GM18499 (cell line): Measurements from ENCODE around the gene SAMHD1.
"Not testable (repeated sequence)": the region's sequence is repeated elsewhere in the genome, so short reads cannot be mapped to it uniquely, and the experiment has no call there.

ENCODE experiments used
- ATAC-seq: cut with Tn5 transposase; IDR thresholded peaks from one replicate; pipeline ENCODE4 v1.9.1; 2021; ENCODE audit warnings: moderate number of reproducible peaks; ENCODE audit not compliant: insufficient read depth, unreplicated experiment

Gene SAMHD1

DNA sequence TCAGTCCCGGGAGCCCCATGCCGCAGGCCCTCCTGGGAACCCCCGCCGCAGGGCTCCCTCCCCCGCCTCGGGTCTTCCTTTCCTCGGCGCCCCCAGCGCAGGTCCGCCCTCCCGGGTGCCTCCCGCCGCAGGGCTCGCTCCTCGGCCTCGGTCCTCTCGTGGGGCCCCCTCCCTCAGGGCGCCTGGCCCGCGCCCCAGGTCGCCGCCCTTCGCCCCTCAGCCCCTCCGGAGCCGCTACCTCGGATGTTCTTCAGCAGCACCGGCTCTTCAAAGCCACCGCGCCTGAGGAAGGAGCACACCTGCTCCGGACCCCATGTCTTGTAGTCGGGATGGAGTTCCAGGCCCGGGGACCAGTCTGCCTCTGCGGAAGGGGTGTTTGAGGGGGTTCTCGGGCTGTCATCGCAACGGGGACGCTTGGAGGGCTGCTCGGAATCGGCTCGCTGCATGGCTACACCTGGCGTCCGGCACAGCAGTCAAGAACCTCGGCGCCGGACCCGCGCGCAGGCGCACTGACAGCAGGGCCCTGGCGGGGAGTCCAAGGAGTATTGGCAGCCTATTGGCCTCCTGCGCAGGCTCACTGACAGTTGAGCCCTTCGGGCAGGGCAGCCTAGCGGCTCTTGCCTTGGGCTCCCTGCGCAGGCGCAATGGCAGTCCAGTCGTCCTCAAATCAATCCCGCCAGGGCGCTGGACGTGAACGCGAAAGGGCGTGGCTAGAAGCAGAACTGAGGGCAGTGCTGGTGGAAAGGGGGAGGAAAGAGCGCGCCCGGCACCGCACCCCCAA, at the start of gene SAMHD1:
SAMHD1 (minus strand) TSS at position 511 of the 781 bp plus-strand sequence; CDS start at position 446, 65 bp downstream.
- peak; percentile 62 for ATAC-seq

DNA sequence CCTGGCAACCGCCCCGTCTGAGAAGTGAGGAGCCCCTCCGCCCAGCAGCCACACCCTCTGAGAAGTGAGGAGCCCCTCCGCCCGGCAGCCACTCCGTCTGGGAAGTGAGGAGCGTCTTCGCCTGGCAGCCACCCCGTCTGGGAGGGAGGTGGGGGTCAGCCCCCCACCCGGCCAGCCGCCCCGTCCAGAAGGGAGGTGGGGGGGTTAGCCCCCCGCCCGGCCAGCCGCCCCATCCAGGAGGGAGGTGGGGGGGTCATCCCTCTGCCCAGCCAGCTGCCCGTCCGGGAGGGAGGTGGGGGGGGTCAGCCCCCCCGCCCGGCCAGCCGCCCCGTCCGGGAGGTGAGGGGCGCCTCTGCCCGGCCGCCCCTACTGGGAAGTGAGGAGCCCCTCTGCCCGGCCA, 48.7 kb upstream of the SAMHD1 start:
- not testable (repeated sequence) for ATAC-seq

DNA sequence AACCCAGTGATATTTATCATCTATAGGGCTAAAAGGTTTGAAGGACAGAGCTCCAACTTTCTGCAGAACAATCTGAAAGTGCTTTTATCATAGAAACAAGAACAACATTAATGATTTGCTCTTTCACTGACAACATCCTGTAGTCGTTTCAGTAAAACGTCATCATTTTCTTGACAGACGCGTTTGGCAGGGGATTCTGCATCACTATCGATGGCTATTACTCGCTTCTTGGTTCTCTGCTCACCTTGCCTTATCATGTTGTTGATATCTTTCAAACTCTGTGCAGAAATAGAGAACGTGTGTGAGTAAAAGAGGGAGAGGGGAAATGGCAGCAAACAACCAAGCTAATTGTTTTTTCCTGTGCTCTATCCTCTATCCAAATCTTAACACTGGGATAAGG, 47.1 kb upstream of the SAMHD1 start:
- ATAC-seq = no peak

DNA sequence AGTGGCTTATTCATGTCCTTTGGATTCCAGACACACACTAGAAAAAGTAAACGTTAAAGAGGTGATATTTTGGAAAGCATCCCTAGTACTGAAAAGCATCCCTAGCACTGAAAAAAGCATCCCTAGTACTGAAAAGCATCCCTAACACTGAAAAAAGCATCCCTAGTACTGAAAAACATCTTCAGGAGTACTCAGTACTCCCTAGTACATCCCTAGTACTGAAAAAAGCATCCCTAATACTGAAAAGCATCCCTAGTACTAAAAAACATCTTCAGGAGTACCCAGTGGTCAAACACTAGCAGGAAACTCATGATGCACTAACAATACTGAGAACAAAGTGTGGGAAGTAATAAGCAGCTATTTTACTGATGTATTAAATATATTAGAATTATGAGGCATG, 45.6 kb upstream of the SAMHD1 start:
- no peak for ATAC-seq

DNA sequence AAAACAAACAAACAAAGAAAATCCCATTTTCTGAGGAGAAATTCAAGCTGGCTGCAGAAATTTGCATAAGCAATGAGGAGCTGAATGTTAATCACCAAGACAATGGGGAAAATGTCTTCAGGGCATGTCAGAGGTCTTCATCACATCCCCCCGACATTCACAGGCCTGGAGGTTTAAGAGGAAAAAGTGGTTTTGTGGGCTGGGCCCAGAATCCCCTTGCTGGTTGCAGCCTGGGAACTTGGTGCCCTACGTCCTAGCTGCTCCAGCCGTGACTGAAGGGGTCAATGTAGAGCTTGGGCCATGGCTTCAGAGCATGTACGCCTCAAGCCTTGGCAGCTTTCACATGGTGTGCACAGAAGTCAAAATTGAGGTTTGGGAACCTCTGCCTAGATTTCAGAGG, 42.7 kb upstream of the SAMHD1 start:
- ATAC-seq = not testable (repeated sequence)

DNA sequence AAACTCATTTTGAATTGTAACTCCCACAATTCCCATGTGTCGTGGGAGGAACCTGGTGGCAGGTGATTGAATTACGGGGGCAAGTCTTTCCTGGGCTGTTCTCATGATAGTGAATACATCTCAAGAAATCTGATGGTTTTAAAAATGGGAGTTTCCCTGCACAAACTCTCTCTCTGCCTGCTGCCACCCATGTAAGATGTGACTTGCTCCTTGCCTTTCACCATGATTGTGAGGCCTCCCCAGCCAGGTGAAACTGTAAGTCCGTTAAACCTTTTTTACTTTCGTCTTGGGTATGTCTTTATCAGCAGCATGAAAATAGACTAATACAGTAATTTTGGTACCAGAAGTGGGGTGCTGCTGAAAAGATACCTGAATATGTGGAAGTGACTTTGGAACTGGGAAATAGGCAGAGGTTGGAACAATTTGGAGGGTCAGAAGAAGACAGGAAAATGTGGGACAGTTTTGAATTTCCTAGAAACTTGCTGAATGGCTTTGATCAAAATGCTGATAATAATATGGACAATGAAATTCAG, 41.4 kb upstream of the SAMHD1 start:
- no peak for ATAC-seq

DNA sequence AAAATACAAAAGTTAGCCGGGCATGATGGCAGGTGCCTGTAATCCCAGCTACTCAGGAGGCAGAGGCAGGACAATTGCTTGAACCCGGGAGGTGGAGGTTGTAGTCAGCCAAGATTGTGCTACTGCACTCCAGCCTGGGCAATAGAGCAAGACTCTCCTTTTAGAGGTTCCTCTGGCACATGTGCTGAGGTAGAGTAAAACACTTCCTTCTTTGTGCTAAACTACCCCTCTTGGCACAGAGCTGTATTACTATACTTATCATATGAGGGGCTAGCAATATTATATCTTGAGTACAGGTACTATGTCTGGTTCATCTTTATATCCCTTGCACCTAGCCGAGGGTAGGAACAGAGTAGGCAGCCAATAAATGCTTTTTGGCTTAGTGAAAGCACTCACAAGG, 40.2 kb upstream of the SAMHD1 start:
- ATAC-seq = no peak

DNA sequence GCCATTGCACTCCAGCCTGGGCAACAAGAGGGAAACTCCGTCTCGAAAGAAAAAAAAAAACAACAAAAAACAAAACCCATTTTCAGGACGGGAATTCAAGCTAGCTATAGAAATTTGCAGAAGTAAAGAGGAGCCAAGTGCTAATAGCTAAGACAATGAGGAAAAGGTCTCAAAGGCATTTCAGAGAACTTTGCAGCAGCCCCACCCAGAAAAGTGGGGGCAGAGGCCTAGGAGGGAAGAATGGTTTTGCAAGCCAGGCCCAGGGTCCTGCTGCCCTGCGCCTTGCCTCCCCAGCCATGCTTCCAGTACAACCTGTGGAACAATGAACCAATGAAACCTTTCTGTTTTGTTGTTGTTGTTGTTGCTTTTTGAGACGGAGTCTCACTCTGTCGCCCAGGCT, 38.3 kb upstream of the SAMHD1 start:
- ATAC-seq = no peak

DNA sequence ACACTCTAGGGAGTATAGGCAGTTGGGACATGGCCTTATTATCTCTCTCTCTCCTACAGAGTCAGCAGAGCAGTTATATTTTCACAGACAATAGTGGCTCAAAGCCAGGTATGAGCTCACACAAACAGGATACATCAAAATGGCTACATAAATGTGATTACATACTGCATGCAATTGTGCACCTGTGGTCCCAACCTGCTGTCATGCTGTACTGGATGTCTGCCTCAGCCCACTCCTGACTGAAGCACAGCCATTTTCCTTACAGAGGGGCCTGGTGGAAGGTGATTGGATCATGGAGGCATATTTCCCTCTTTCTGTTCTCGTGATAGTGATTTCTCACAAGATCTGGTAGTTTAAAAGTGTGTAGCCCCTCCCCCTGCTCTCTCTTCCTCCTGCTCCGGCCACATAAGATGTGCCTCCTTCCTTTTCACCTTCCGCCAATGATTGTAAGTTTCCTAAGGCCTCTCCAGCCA, 37.0 kb upstream of the SAMHD1 start:
- no peak for ATAC-seq

DNA sequence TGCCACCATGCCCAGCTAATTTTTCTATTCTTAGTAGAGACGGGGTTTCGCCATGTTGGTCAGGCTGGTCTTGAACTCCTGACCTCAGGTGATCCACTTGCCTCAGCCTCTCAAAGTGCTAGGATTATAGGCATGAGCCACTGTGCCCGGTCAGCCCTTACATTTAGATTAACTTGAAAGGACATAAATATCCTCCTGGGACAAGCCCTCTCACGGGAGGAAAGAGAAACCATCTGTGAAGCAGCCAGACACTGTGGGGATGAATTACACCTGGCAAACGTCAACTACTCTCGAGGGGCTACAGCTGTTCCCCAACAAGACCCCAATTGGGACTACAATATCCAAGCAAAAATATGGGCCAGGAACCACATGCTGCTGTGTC, 32.7 kb upstream of the SAMHD1 start:
- no peak for ATAC-seq

DNA sequence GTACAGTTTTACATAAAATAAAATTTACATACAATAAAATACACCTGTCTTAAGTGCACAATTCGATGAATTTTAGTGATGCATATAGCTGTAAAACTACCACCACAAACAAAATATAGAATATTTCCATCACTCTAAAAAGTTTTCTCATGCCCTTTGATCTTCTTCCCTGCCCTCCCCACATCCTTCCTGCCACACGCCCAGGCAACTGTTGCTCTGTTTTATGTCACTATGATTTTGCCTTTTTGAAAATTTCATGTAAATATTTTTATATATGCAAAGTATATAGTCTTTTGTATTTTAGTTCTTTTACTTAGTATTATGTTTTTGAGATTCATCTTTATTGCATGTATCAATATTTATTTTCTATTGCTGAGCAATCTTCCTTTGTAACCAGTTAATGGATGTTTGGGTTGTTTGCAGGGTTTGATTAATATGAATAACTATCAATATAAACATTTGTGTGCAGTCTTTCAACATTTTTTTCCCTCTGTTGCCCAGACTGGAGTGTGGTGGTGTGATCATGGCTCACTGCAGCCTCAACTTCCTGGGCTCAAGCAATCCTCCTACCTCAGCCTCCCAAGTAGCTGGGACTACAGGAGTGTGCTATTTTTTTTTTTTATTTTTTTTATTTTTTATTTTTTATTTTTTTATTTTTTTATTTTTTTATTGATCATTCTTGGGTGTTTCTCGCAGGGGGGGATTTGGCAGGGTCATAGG, 23.8 kb upstream of the SAMHD1 start:
- ATAC-seq = no peak

DNA sequence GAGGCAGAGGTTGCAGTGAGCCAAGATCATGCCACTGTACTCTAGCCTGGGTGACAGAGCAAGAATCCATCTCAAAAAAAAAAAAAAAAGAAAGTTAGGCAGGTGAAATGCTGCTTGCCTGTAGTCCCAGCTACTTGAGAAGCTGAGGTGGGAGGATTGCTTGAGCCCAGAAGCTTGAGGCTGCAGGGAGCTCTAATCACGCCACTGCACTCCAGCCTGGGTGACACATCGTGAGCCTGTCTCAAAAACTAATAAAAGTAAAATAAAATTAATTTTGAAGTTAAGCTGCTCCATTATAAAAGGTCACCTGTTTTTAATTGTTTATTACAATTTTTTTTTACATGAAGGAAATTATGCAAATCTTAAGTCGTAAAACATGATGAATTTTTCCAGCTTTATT, 23.2 kb upstream of the SAMHD1 start:
- no peak for ATAC-seq

DNA sequence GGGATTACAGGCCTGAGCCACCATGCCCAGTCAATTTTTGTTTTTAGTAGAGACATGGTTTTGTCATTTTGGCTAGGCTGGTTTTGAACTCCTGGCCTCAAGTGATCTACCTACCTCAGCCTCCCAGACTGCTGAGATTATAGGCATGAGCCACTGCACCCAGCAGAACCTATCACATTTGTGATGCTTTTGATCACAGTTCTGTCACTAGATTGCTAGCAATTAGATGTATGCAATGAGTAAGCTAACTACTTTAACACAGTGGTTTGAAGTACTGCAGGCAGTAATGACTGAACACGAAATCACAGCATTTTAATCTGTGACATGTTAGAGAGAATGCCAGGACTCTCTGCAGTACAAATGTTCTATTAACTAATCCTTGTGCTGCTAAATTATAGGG, 19.6 kb upstream of the SAMHD1 start:
- ATAC-seq = no peak

DNA sequence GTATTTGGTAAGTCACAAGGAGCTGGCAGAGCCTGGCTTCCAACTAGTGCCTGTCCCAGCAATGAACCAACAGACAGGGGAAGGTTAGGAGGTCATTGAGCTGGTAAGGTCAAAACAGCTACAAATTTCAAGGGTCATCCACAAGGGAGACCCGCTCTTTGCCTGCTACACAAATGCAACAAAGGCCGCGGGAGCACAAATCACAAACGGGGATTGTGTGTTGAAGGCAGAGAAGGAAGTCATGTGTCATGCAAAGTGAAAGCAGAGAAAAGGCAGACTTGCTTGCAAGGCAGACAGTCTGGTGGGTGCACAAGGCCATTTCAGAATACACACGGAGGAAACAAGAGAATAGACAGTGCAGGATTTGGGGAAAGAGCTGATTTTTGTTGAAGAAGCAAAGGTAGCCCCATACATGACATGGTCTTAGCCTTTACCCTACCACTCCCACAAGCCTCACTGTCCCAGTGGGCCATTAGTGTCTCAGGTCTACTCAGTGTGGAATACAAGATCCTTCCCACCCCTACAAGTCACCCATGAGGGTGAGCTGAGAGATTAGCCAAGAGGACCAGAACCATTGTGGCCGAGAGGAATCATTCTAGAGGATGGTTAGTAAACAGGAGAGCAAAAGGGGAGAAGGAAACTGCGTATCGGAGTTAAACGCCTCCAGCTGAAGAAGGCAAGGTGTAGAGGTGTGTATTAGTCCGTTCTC, 18.1 kb upstream of the SAMHD1 start:
- ATAC-seq = no peak

DNA sequence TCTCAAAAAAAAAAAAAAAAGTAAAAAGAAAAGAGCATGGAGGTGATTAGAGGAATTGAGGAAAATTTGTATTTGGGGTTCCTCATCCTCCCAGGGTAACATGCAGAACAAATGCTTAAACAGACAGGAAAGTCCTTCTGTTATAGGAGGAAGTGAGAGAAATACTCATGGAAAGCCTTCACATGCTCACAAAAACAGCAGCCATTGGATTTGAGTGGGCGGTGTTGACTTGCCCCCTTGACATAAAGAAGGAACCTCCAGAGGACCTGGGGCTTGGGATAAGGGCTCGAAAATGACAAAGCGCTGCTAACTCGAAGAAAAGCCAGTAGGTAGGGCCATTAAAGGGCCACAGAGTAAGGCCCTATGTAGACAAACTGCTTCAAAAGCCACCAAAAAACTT, 17.5 kb upstream of the SAMHD1 start:
- ATAC-seq = no peak

DNA sequence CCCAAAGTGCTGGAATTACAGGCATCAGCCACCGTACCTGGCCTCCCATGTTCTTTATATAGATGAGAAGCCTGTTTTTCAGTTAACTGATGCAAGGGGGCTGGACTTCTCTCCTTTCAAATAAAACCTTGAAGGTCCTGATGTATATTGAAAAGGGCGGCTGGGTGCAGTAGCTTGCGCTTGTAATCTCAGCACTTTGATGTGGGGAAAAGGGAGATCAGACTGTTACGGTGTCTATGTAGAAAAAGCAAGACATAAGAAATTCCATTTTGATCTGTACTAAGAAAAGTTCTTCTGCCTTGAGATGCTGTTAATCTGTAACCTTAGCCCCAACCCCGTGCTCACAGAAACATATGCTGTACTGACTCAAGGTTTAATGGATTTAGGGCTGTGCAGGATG, 16.1 kb upstream of the SAMHD1 start:
- no peak for ATAC-seq

DNA sequence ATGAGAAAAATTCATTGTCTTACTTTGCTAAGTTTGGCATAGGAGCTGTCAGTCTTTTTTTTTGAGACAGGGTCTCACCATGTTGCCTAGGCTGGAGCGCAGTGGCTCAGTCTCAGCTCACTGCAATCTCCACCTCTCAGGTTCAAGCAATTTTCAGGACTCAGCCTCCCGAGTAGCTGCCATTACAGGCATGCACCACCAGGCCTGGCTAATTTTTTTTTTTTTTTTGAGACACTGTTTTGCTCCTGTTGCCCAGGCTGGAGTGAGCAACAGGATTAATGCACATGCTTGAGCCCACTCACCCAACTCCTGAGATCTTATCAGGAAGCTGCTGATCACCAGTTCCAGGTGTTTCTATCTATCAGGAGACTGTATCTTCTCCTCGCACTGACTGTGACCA, 15.5 kb upstream of the SAMHD1 start:
- ATAC-seq = not testable (repeated sequence)

DNA sequence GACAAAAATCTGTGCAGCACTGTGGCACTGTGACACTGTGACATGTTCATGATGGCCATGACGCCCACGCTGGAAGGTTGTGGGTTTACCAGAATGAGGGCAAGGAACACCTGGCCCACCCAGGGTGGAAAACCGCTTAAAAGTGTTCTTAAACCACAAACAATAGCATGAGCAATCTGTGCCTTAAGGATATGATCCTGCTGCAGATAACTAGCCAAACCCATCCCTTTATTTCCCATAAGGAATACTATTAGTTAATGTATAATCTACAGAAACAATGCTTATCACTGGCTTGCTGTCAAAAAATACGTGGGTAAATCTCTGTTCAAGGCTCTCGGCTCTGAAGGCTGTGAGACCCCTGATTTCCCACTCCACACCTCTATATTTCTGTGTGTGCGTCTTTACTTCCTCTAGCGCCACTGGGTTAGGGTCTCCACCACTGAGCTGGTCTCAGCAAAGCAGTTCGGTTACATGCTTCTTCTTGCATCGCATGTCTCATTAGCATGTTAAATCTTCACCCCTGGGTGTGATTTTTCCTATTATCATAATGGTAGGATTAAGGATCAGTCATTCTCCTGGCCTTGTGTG, 10.9 kb upstream of the SAMHD1 start:
- not testable (repeated sequence) for ATAC-seq

DNA sequence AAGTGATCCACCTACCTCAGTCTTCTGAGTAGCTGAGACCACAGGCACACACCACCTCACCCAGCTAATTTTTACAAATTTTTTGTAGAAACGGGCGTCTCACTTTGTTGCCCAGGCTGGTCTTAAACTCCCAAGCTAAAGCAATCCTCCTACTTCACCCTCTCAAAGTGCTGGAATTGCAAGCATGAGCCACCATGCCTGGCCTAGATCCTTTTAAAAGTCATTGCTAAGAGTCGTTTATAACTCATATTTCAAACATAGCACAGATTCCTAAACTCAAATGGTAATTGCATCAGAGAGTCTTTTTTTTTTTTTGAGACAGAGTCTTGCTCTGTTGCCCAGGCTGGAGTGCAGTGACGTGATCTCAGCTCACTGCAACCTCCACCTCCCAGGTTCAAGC, 7.7 kb upstream of the SAMHD1 start:
- no peak for ATAC-seq

DNA sequence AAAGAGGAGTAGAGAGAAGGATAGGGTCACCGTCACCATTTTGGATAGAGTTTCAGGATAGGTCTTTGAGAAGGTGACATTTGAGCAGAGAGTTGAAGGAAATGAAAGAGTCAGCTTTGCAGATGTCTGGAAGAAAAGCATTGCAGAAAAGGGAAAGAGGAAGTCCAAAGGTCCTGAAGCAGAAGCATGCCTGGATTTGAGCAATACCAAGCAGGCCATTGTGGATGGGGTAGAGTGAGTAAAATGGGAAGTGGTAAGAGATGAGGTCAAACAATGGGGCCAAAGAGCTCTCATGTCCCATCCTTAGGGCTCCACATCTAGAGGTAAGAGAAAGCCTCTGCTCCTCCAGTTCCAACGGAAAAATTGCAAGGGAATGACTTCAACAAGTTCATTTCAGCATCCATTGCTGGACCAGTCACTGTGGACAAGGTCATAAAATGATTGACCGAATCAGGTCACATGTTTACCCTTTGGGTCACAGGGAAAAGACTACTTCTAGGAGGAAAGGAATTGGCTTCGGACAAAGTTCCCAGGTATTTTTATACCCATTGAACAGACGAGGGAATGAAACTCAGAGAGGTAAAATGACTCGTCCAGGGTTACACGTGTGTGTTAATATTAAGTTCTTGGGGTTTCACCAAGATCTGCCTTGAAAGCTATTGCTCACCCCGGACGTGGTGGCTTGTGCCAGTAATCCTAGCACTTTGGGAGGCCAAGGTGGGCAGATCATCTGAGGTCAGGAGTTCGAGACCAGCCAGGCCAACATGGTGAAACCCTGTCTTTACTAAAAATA, 6.6 kb upstream of the SAMHD1 start:
- ATAC-seq = no peak
